HG03060 (cell line): ENCODE results near the gene DCAF5.
"Not testable (repeated sequence)": the region's sequence is repeated elsewhere in the genome, so short reads cannot be mapped to it uniquely, and the experiment has no call there.

Source experiments
- ATAC-seq: cut with Tn5 transposase; IDR thresholded peaks from one replicate; pipeline ENCODE4 v1.9.1; 2021; ENCODE audit warnings: low read depth, moderate number of reproducible peaks; ENCODE audit not compliant: unreplicated experiment

The DCAF5 gene

GRCh38 chr14:69152902-69153151 lies at the start of gene DCAF5:
Gene DCAF5 (minus strand): TSS chr14:69153119. CDS start chr14:69152978, 141 bp downstream.
- no peak for ATAC-seq

GRCh38 chr14:69199786-69200185 lies 46.9 kb upstream of the DCAF5 start:
- no peak for ATAC-seq

- no peak for ATAC-seq
Observed at GRCh38 chr14:69193721-69194120, 40.8 kb upstream of the DCAF5 start.

- no peak for ATAC-seq
Observed at GRCh38 chr14:69191340-69192111, 38.6 kb upstream of the DCAF5 start, which contains the start of gene EXD2. Gene EXD2 (plus strand): TSS chr14:69191498. CDS start chr14:69209471, 17,973 bp downstream.

- ATAC-seq, result no peak
Observed at GRCh38 chr14:69190191-69190590, 37.3 kb upstream of the DCAF5 start.

- ATAC-seq, result no peak
Observed at GRCh38 chr14:69183735-69184134, 30.8 kb upstream of the DCAF5 start.

- ATAC-seq, result not testable (repeated sequence)
Observed at GRCh38 chr14:69182580-69182979, 29.7 kb upstream of the DCAF5 start.

- ATAC-seq, result no peak
Observed at GRCh38 chr14:69181491-69181890, 28.6 kb upstream of the DCAF5 start.

GRCh38 chr14:69175130-69175529 lies 22.2 kb upstream of the DCAF5 start:
- no peak for ATAC-seq

GRCh38 chr14:69171569-69171968 lies 18.6 kb upstream of the DCAF5 start:
- no peak for ATAC-seq

GRCh38 chr14:69170839-69171238 lies 17.9 kb upstream of the DCAF5 start:
- no peak for ATAC-seq

- not testable (repeated sequence) for ATAC-seq
Observed at GRCh38 chr14:69165787-69166186, 12.9 kb upstream of the DCAF5 start.

- no peak for ATAC-seq
Observed at GRCh38 chr14:69161590-69161989, 8.7 kb upstream of the DCAF5 start.

GRCh38 chr14:69156224-69156623 lies 3.3 kb upstream of the DCAF5 start:
- ATAC-seq, result no peak

- ATAC-seq, result no peak
Observed at GRCh38 chr14:69154779-69155178, 1.9 kb upstream of the DCAF5 start.

- no peak for ATAC-seq
Observed at GRCh38 chr14:69153873-69154270, 953 bp upstream of the DCAF5 start.

- ATAC-seq, result no peak
Observed at GRCh38 chr14:69153152-69153872, 393 bp upstream of the DCAF5 start.

GRCh38 chr14:69152181-69152901 lies 578 bp downstream of the DCAF5 start:
- ATAC-seq, result no peak

GRCh38 chr14:69151458-69152180 lies 1.3 kb downstream of the DCAF5 start:
- no peak for ATAC-seq

GRCh38 chr14:69149461-69150244 lies 3.3 kb downstream of the DCAF5 start:
- no peak for ATAC-seq
